Ovary (tissue), 3 donors: ENCODE measurements around the gene KCNIP4.

Experiments
- POLR2A ChIP-seq: fragments of 450-650 bp; IDR thresholded peaks from one replicate; pipeline ENCODE4 v1.6.1; 2017; ENCODE audit warnings: antibody characterized with exemption, mild to moderate bottlenecking, moderate library complexity
- TF ChIP-seq, protein P1 (sequence below), 3 donors: fragments of 450-650 bp in 2 of 3; fragments of 200-600 bp in 1 of 3; IDR thresholded peaks; one replicate each; pipeline versions ENCODE4 v1.5.1 to v1.8.0; 2016 to 2022; ENCODE audit warnings: antibody characterized with exemption in 3 of 3, mild to moderate bottlenecking in 1 of 3
- donor health status: DM: no; HTN: no; CAD: no.

DNA sequence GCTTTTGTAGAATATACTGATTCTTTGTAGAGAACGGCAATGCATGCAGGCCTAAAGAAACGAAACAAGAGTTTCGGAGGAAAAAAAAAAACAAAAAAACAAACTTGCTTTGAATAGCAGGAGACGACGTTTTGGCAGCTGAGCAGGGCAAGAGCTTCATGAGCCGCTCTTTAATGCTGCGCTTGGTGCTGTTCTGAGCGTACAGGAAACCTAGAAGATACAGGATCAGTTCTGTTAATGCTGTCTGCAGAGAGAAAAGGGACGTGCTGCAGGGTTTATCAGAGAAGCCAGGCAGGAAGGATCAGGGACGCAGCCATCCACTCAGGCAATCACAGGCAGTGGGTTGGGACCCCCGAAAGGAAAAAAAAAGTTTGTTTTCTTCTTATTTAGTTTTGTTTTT lies 1066.1 kb downstream of the KCNIP4 start:
- TF ChIP-seq, protein P1, sequence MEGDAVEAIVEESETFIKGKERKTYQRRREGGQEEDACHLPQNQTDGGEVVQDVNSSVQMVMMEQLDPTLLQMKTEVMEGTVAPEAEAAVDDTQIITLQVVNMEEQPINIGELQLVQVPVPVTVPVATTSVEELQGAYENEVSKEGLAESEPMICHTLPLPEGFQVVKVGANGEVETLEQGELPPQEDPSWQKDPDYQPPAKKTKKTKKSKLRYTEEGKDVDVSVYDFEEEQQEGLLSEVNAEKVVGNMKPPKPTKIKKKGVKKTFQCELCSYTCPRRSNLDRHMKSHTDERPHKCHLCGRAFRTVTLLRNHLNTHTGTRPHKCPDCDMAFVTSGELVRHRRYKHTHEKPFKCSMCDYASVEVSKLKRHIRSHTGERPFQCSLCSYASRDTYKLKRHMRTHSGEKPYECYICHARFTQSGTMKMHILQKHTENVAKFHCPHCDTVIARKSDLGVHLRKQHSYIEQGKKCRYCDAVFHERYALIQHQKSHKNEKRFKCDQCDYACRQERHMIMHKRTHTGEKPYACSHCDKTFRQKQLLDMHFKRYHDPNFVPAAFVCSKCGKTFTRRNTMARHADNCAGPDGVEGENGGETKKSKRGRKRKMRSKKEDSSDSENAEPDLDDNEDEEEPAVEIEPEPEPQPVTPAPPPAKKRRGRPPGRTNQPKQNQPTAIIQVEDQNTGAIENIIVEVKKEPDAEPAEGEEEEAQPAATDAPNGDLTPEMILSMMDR (IDR thresholded peaks at IDR 0.05) = no peak
- no peak for TF ChIP-seq POLR2A
